Tibial nerve (tissue), 4 donors: Measurements from ENCODE around the gene SHFL.

Source experiments
- EP300 ChIP-seq, 2 donors: sonication (generic); formaldehyde crosslinking; IDR thresholded peaks; one replicate each; pipeline ENCODE4 v1.6.1; 2017; ENCODE audit warnings: antibody characterized with exemption in 2 of 2, mild to moderate bottlenecking in 1 of 2
- POLR2A ChIP-seq, 2 donors: fragments of 450-650 bp; IDR thresholded peaks; one replicate each; pipeline ENCODE4 v1.6.1; 2017; ENCODE audit warnings: antibody characterized with exemption in 2 of 2, mild to moderate bottlenecking in 2 of 2, moderate library complexity in 2 of 2
- TF ChIP-seq, protein P1 (sequence below), 5 experiments: fragments of 200-600 bp in 3 of 5; fragments of 450-650 bp in 2 of 5; sonication (generic) in 3 of 5; IDR thresholded peaks; one replicate each; pipeline ENCODE4 v1.5.1; 2016 to 2019; ENCODE audit warnings: antibody characterized with exemption in 5 of 5, mild to moderate bottlenecking in 3 of 5, moderate library complexity in 2 of 5

DNA sequence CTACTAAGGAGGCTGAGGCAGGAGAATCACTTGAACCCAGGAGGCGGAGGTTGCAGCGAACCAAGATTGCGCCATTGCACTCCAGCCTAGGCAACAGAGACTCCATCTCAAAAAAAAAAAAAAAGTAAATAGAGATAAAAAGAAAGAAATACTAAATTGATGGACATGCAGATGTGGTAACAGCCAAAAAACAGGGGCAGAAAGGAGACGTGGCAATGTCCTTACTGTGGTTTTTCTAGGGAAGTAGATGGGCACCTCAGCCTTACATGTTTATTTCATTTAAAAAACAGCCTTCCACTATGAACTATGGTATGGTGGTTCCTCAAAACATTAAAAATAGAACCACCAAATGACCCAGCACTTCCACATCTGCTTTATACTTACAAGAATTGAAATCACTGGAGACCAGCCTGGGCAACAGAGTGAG lies 40.1 kb downstream of the SHFL start:
- no peak for TF ChIP-seq POLR2A (IDR thresholded peaks at IDR 0.05)
- TF ChIP-seq, protein P1, sequence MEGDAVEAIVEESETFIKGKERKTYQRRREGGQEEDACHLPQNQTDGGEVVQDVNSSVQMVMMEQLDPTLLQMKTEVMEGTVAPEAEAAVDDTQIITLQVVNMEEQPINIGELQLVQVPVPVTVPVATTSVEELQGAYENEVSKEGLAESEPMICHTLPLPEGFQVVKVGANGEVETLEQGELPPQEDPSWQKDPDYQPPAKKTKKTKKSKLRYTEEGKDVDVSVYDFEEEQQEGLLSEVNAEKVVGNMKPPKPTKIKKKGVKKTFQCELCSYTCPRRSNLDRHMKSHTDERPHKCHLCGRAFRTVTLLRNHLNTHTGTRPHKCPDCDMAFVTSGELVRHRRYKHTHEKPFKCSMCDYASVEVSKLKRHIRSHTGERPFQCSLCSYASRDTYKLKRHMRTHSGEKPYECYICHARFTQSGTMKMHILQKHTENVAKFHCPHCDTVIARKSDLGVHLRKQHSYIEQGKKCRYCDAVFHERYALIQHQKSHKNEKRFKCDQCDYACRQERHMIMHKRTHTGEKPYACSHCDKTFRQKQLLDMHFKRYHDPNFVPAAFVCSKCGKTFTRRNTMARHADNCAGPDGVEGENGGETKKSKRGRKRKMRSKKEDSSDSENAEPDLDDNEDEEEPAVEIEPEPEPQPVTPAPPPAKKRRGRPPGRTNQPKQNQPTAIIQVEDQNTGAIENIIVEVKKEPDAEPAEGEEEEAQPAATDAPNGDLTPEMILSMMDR (IDR thresholded peaks at IDR 0.05): no peak
- peak in 1 of 2 donors; percentile 28 for TF ChIP-seq EP300 (IDR thresholded peaks at IDR 0.05)
